IMR-90 (cell line): Measurements from ENCODE around the gene PLXDC2. TPM values are rescaled to one million over a fixed set of nuclear protein-coding genes. Genes with fewer than 3 reads are reported as not detected.

Experiments used
- ATAC-seq: fragments of 200-7000 bp; cut with Tn5 transposase; 2 replicates; pipeline ENCODE4 v1.9.1; 2020; ENCODE audit warnings: low read depth, mild to moderate bottlenecking, moderate library complexity
- BruUV-seq: library from RNA; stranded (reverse); fragments of 400-500 nt; replicated peaks from 2 replicates; lab custom pipeline; 2021; lab: Mats Ljungman, UMichigan
- CTCF ChIA-PET: fragments of 300-600 bp; formaldehyde crosslinking; extraction: SDS; loops from one replicate; lab custom pipeline; 2021; ENCODE audit warnings: antibody characterized with exemption; lab: Yijun Ruan, JAX
- POLR2A ChIA-PET: fragments of 300-600 bp; sonication (Branson Sonifier 250); formaldehyde crosslinking; loops from one replicate; lab custom pipeline; 2022; ENCODE audit warnings: antibody characterized with exemption; ENCODE audit not compliant: unreplicated experiment; lab: Charles Lee
- DNase-seq: peaks from one replicate; pipeline ENCODE4 v3.0.0; 2013
- H2AFZ ChIP-seq: replicated peaks from 2 replicates; pipeline ENCODE3; 2013; ENCODE audit warnings: low read length, mild to moderate bottlenecking; ENCODE audit not compliant: poor library complexity
- H2AK5ac ChIP-seq: 2 replicates; pipeline ENCODE4 v1.6.1; 2013; ENCODE audit warnings: low read depth, low read length, inconsistent platforms
- H2AK9ac ChIP-seq: replicated peaks from 2 replicates; pipeline ENCODE3; 2013; ENCODE audit warnings: mild to moderate bottlenecking, low read depth, low read length, moderate library complexity; ENCODE audit not compliant: poor library complexity
- H2BK120ac ChIP-seq: 2 replicates; pipeline ENCODE4 v1.6.1; 2013; ENCODE audit warnings: low read depth, low read length, inconsistent platforms
- H2BK15ac ChIP-seq: 3 replicates; pipeline ENCODE4 v1.6.1; 2013; ENCODE audit warnings: low read depth, low read length, inconsistent platforms
- H2BK20ac ChIP-seq: 2 replicates; pipeline ENCODE4 v1.6.1; 2013; ENCODE audit warnings: low read depth, mild to moderate bottlenecking, inconsistent platforms, low read length, moderate library complexity
- H2BK5ac ChIP-seq: 2 replicates; pipeline ENCODE4 v1.6.1; 2013; ENCODE audit warnings: mild to moderate bottlenecking, low read depth, low read length, inconsistent platforms; ENCODE audit not compliant: poor library complexity, severe bottlenecking
- H3K14ac ChIP-seq: replicated peaks from 2 replicates; pipeline ENCODE4 v1.6.1; 2013; ENCODE audit warnings: low read depth, low read length, inconsistent platforms
- H3K18ac ChIP-seq: 2 replicates; pipeline ENCODE4 v1.6.1; 2013; ENCODE audit warnings: low read depth, low read length, control low read depth
- H3K23ac ChIP-seq: 2 replicates; pipeline ENCODE4 v1.6.1; 2013; ENCODE audit warnings: low read depth, low read length, inconsistent platforms
- H3K27ac ChIP-seq: 2 replicates; pipeline ENCODE4 v1.5.1; 2013; ENCODE audit warnings: mild to moderate bottlenecking, control low read depth, low read length; ENCODE audit not compliant: insufficient read depth
- H3K27me3 ChIP-seq: 2 replicates; pipeline ENCODE4 v1.6.1; 2013; ENCODE audit warnings: low read length; ENCODE audit not compliant: control insufficient read depth, insufficient read depth
- H3K36me3 ChIP-seq: 2 replicates; pipeline ENCODE4 v1.6.1; 2013; ENCODE audit warnings: low read length, mixed read lengths; ENCODE audit not compliant: control insufficient read depth, insufficient read depth
- H3K4ac ChIP-seq: 2 replicates; pipeline ENCODE4 v1.6.1; 2013; ENCODE audit warnings: low read depth, low read length, inconsistent platforms
- H3K4me1 ChIP-seq: 2 replicates; pipeline ENCODE4 v1.6.1; 2013; ENCODE audit warnings: low read length, mixed read lengths; ENCODE audit not compliant: control insufficient read depth, insufficient read depth
- H3K4me2 ChIP-seq: 2 replicates; pipeline ENCODE4 v1.6.1; 2013; ENCODE audit warnings: low read depth, mild to moderate bottlenecking, control low read depth, low read length, moderate library complexity
- H3K4me3 ChIP-seq: 2 replicates; pipeline ENCODE4 v1.5.1; 2013; ENCODE audit warnings: low read depth, mild to moderate bottlenecking, control low read depth, low read length, moderate library complexity; ENCODE audit not compliant: insufficient read depth
- H3K56ac ChIP-seq: 2 replicates; pipeline ENCODE4 v1.6.1; 2013; ENCODE audit warnings: low read length, inconsistent platforms; ENCODE audit not compliant: insufficient read depth; ENCODE audit errors: extremely low read depth
- H3K79me1 ChIP-seq, 2 experiments: 2 replicates each; pipeline ENCODE4 v1.6.1; 2013; ENCODE audit warnings: low read length in 2 of 2, inconsistent platforms in 1 of 2, low read depth in 1 of 2
- H3K9ac ChIP-seq: 2 replicates; pipeline ENCODE4 v1.6.1; 2013; ENCODE audit warnings: low read depth, low read length, control low read depth
- H3K9me1 ChIP-seq: 2 replicates; pipeline ENCODE4 v1.6.1; 2013; ENCODE audit warnings: low read length, inconsistent platforms; ENCODE audit not compliant: insufficient read depth
- H3K9me3 ChIP-seq: 2 replicates; pipeline ENCODE4 v1.6.1; 2013; ENCODE audit warnings: low read length; ENCODE audit not compliant: control insufficient read depth, insufficient read depth
- H4K20me1 ChIP-seq: 2 replicates; pipeline ENCODE4 v1.6.1; 2013; ENCODE audit warnings: low read length, inconsistent platforms; ENCODE audit not compliant: insufficient read depth
- H4K5ac ChIP-seq: 2 replicates; pipeline ENCODE4 v1.6.1; 2013; ENCODE audit warnings: mild to moderate bottlenecking, low read depth, low read length, control low read depth
- H4K8ac ChIP-seq, 2 experiments: 2 replicates each; pipeline ENCODE4 v1.6.1; 2013; ENCODE audit warnings: low read depth in 2 of 2, low read length in 2 of 2, control low read depth in 1 of 2, inconsistent platforms in 1 of 2
- H4K91ac ChIP-seq: 2 replicates; pipeline ENCODE4 v1.6.1; 2013; ENCODE audit warnings: low read depth, low read length, inconsistent platforms; ENCODE audit not compliant: insufficient read depth
- CEBPB ChIP-seq: IDR thresholded peaks from 2 replicates; pipeline ENCODE4 v1.6.1; 2012; ENCODE audit warnings: low read depth, low read length, improper control_type of control experiment
- MAFK ChIP-seq: IDR thresholded peaks from 2 replicates; pipeline ENCODE4 v1.6.1; 2012; ENCODE audit warnings: low read depth, low read length, improper control_type of control experiment
- MXI1 ChIP-seq: IDR thresholded peaks from 2 replicates; pipeline ENCODE4 v1.6.1; 2012; ENCODE audit warnings: low read depth, mild to moderate bottlenecking, low read length, moderate library complexity, borderline replicate concordance
- POLR2A ChIP-seq: IDR thresholded peaks from 2 replicates; pipeline ENCODE4 v1.6.1; 2012; ENCODE audit warnings: mild to moderate bottlenecking, low read depth, low read length
- SMC3 ChIP-seq: fragments of 150-350 bp; IDR thresholded peaks from 2 replicates; pipeline ENCODE4 v1.6.1; 2016; ENCODE audit warnings: low read depth, mild to moderate bottlenecking, antibody characterized with exemption, low read length, moderate library complexity
- WGBS, 2 experiments: methylation state at CpG; one replicate each; pipeline versions ENCODE4 v1.1.5 to v1.1.7; 2013; ENCODE audit warnings: missing lambda C conversion rate in 2 of 2; ENCODE audit not compliant: insufficient read length in 1 of 2; ENCODE audit errors: extremely low coverage in 2 of 2; 5-methylcytosine and 5-hydroxymethylcytosine counted together
- dilution Hi-C: fragments of 300-500 bp; cut with HindIII; formaldehyde crosslinking; loops from one replicate; pipeline ENCODE4 v1.14.3; 2018; ENCODE audit warnings: low sequenced_read_pairs; ENCODE audit not compliant: unreplicated experiment
- in situ Hi-C: fragments of 300-500 bp; cut with MboI; formaldehyde crosslinking; loops from 3 replicates; pipeline ENCODE4 v1.14.3; 2019; ENCODE audit warnings: low sequenced_read_pairs, inconsistent platforms, mixed read lengths
- intact Hi-C: fragments of 100-400 bp; cut with micrococcal nuclease; formaldehyde crosslinking; loops from 2 replicates; pipeline ENCODE4 v1.10.0; 2022
- polyA plus RNA-seq, 3 experiments: library from polyadenylated mRNA; depleted of rRNA; stranded (reverse); fragments of >200 nt; gene quantifications; 2 replicates each; pipeline ENCODE4 v1.2.3, GENCODE V29; 2012; ENCODE audit warnings: low replicate concordance in 1 of 3
- total RNA-seq: library from RNA; depleted of rRNA; stranded (reverse); fragments of >200 nt; gene quantifications from 2 replicates; pipeline ENCODE4 v1.2.3, GENCODE V29; 2012

PLXDC2 gene
- total and polyA plus RNA-seq, 2 of the 4 experiments (the other 2 are of a cell fraction): 3.2 to 6.1 TPM

DNA sequence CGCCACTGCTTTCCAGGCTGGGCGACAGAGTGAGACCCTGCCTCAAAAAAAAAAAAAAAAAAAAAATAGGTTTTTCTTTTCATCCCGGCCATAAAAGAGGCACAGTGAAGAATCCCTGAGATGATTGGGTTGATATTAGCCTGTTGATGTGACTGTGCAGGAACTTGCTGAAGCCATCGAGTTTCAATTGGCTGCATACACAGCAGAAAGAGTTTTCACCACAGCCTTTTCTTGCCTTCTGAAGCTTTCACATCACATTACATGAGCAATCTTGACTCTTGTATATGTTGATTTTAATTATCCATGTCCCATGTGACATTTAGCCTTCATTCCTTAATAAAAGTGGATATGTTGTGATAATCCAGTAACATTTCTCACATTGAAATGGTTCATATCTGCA lies 14.9 kb upstream of the PLXDC2 start:
- no peaks in the 10 kb centered on the region for H4K20me1 ChIP-seq
- no peak overlapping the region for H4K5ac ChIP-seq
- no peak overlapping the region for H2BK5ac ChIP-seq
- intact Hi-C loops: no loop called here
- no peak overlapping the region for H2BK120ac ChIP-seq
- H3K9ac ChIP-seq: no peak overlapping the region
- H3K4me2 ChIP-seq: no peak overlapping the region
- no peaks in the 10 kb centered on the region for H3K9me1 ChIP-seq
- in situ Hi-C loops: no loop called here
- no peak overlapping the region for H2AK9ac ChIP-seq
- dilution Hi-C loops: no loop called here
- ChIA-PET CTCF (no interaction called here), POLR2A (no interaction called here)
- ATAC-seq (no peak), DNase-seq (no peak)
- no CpG with 5 or more reads among the region's 4 CpGs for WGBS, 2 experiments
- H2AK5ac ChIP-seq: no peak overlapping the region
- no TSS peak for BruUV-seq
- no peaks in the 10 kb centered on the region for H3K36me3 ChIP-seq
- no peak overlapping the region for H2BK15ac ChIP-seq
- H2BK20ac ChIP-seq: no peak overlapping the region
- TF ChIP-seq MXI1 (no peak), SMC3 (no peak), MAFK (no peak), POLR2A (no peak), CEBPB (no peak)
- no peak overlapping the region for H3K56ac ChIP-seq
- H3K27ac ChIP-seq: no peak overlapping the region
- no peak overlapping the region for H3K4me3 ChIP-seq
- no peaks in the 10 kb centered on the region for H3K27me3 ChIP-seq
- no peaks in the 10 kb centered on the region for H3K4me1 ChIP-seq
- no peak overlapping the region for H3K4ac ChIP-seq
- no peak overlapping the region for H3K18ac ChIP-seq
- no peak overlapping the region for H2AFZ ChIP-seq
- H4K8ac ChIP-seq: no peak overlapping the region
- H4K91ac ChIP-seq: no peak overlapping the region
- H3K79me1 ChIP-seq: no peaks in the 10 kb centered on the region
- H3K9me3 ChIP-seq: no peaks in the 10 kb centered on the region
- H3K14ac ChIP-seq: no peak overlapping the region
- no peak overlapping the region for H3K23ac ChIP-seq
